Thyroid gland (tissue), 4 donors: ENCODE data around the gene TMPRSS4.

Experiments used
- CTCF ChIP-seq, 6 experiments: fragments of 200-600 bp in 3 of 6; fragments of 450-650 bp in 3 of 6; sonication (generic) in 3 of 6; IDR thresholded peaks; one replicate each; pipeline ENCODE4 v1.5.1; 2016 to 2019; ENCODE audit warnings: antibody characterized with exemption in 6 of 6, mild to moderate bottlenecking in 2 of 6, inconsistent platforms in 1 of 6, moderate library complexity in 1 of 6
- POLR2A ChIP-seq, 2 donors: fragments of 450-650 bp; IDR thresholded peaks; one replicate each; pipeline ENCODE4 v1.6.1; 2017; ENCODE audit warnings: antibody characterized with exemption in 2 of 2, mild to moderate bottlenecking in 2 of 2, moderate library complexity in 1 of 2

DNA sequence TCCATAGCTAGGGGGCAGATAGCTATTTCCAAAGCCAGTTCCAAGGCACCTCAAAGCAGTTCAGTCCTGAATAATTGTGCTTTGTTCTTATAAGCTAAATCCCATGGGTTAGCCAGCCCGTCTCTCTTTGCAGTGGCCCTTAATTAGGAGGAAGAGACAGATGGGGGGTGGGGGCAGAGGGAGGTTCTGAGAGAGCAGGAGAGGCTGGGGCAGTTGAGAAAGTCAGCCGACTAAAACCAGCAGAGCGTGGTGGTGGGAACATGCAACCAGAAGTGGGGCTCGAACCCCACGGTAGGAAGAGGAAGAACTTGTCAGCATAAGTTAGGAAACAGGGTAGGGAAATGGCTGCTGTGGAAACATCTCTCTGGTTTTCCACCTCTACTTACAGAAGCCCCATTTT, 86.6 kb downstream of the TMPRSS4 start:
- no peak for TF ChIP-seq CTCF (IDR thresholded peaks at IDR 0.05)
- no peak for TF ChIP-seq POLR2A (IDR thresholded peaks at IDR 0.05)
